HepG2 (cell line): ENCODE measurements around the gene SLC38A3. TPM values are rescaled to one million over a fixed set of nuclear protein-coding genes. Genes with fewer than 3 reads are reported as not detected.

Experiments used
- ATM ChIP-seq: fragments of 450-650 bp; IDR thresholded peaks from 2 replicates; pipeline ENCODE4 v1.7.1; 2017; ENCODE audit warnings: mild to moderate bottlenecking, borderline replicate concordance
- ATRX ChIP-seq: sonication (generic); formaldehyde crosslinking; IDR thresholded peaks from 2 replicates; pipeline ENCODE4 v1.4.0; 2020; ENCODE audit warnings: missing genetic modification reagents, borderline replicate concordance
- FOXO1 ChIP-seq: sonication (generic); formaldehyde crosslinking; IDR thresholded peaks from 2 replicates; pipeline ENCODE4 v1.4.0; 2020; ENCODE audit warnings: missing genetic modification reagents
- JUNB ChIP-seq: sonication (generic); formaldehyde crosslinking; IDR thresholded peaks from 2 replicates; pipeline ENCODE4 v1.8.0; 2022; ENCODE audit warnings: missing genetic modification reagents, mild to moderate bottlenecking, borderline replicate concordance
- KLF11 ChIP-seq: IDR thresholded peaks from 2 replicates; pipeline ENCODE4 v1.6.1; 2016; ENCODE audit warnings: missing compliant biosample characterization
- PLRG1 ChIP-seq: fragments of 450-650 bp; conservative IDR thresholded peaks from 2 replicates; pipeline ENCODE4 v1.6.1; 2016
- PPARG ChIP-seq: conservative IDR thresholded peaks from 2 replicates; pipeline ENCODE4 v1.6.1; 2016; ENCODE audit warnings: missing biosample characterization, missing genetic modification reagents
- SATB2 ChIP-seq: sonication (generic); formaldehyde crosslinking; IDR thresholded peaks from 2 replicates; pipeline ENCODE4 v1.5.0; 2020; ENCODE audit warnings: missing genetic modification reagents
- SOX5 ChIP-seq: IDR thresholded peaks from 2 replicates; pipeline ENCODE4 v1.6.1; 2016; ENCODE audit warnings: borderline replicate concordance
- TSC22D2 ChIP-seq: sonication (generic); formaldehyde crosslinking; IDR thresholded peaks from 2 replicates; pipeline ENCODE4 v1.5.1; 2020; ENCODE audit warnings: missing genetic modification reagents, mild to moderate bottlenecking, borderline replicate concordance
- ZNF205 ChIP-seq: IDR thresholded peaks from 2 replicates; pipeline ENCODE4 v1.6.1; 2018; ENCODE audit warnings: missing biosample characterization, missing genetic modification reagents
- ZNF747 ChIP-seq: sonication (generic); formaldehyde crosslinking; IDR thresholded peaks from 2 replicates; pipeline ENCODE4 v1.8.1; 2023; ENCODE audit warnings: missing genetic modification reagents, mild to moderate bottlenecking, borderline replicate concordance
- polyA plus RNA-seq, 8 experiments: library from polyadenylated mRNA; depleted of rRNA in 3 of 8; stranded (reverse) in 7 of 8; unstranded in 1 of 8; fragments of >200 nt; fragmentation: Illumina TruSeq in 4 of 8; extraction: Trizol in 4 of 8; gene quantifications; 2 replicates each; pipeline versions ENCODE4 v1.2.1 to v1.2.3, GENCODE V29; 2011 to 2016; ENCODE audit warnings: low read depth in 4 of 8, missing spikeins in 1 of 8, mixed read lengths in 1 of 8; ENCODE audit not compliant: insufficient read depth in 1 of 8
- total RNA-seq, 5 experiments: library from RNA; depleted of rRNA; stranded (reverse); fragments of >200 nt; fragmentation: Illumina TruSeq; extraction: Trizol; gene quantifications; 2 replicates each; pipeline ENCODE4 v1.2.3, GENCODE V29; 2016; ENCODE audit warnings: low read depth in 1 of 5
- TF ChIP-seq, protein P1 (sequence below): sonication (generic); formaldehyde crosslinking; IDR thresholded peaks from 2 replicates; pipeline ENCODE4 v1.4.0; 2020; ENCODE audit warnings: mild to moderate bottlenecking, missing genetic modification reagents
- TF ChIP-seq, protein P2 (sequence below): sonication (generic); formaldehyde crosslinking; IDR thresholded peaks from 2 replicates; pipeline ENCODE4 v1.5.1; 2020; ENCODE audit warnings: mild to moderate bottlenecking, missing genetic modification reagents, moderate library complexity
- TF ChIP-seq, protein P3 (sequence below): IDR thresholded peaks from 2 replicates; pipeline ENCODE4 v1.6.1; 2016; ENCODE audit warnings: low read depth, borderline replicate concordance
- TF ChIP-seq, protein P4 (sequence below): IDR thresholded peaks from 2 replicates; pipeline ENCODE4 v1.6.1; 2016; ENCODE audit warnings: mild to moderate bottlenecking, missing biosample characterization, missing genetic modification reagents

Gene SLC38A3
- total and polyA plus RNA-seq, 2 of the 13 experiments (the other 11 are each of a cell fraction or from before 2014, with no cell fraction given): 29.8 to 164 TPM

DNA sequence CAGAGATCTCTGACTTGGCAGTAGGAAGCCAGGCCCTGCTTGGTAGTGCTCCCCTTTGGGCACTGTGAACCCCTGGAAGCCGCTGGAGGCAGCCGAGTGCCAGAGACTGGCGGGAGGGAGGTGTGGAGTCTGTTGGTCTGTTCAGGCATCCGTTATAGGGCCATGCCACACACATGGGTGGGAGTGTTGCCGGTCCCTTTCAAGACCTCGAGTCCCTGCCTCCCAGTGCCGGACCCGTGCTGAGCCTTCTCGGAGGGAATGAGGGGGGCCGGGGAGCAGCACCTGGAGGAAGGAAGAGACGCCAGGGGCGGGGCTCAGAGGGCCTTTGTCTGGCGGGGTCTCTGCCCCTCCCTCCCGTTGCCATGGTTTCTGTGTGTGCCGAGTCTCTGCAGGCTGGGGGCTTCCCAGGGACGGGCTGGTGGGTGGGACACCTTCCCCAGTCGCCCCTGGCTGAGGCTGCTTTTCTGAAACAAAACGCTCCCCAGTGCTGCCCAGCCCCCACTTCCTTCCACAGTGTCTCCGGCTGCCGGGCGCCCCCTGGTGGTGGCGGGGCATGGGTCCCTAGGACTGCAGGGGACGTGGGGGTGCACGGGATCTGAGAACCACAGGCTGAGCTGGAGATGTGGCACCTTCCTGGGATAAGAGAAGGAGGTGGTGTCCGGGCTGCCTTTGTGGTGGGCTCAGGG, 40.9 kb downstream of the SLC38A3 start (continued):
- TF ChIP-seq, protein P1, sequence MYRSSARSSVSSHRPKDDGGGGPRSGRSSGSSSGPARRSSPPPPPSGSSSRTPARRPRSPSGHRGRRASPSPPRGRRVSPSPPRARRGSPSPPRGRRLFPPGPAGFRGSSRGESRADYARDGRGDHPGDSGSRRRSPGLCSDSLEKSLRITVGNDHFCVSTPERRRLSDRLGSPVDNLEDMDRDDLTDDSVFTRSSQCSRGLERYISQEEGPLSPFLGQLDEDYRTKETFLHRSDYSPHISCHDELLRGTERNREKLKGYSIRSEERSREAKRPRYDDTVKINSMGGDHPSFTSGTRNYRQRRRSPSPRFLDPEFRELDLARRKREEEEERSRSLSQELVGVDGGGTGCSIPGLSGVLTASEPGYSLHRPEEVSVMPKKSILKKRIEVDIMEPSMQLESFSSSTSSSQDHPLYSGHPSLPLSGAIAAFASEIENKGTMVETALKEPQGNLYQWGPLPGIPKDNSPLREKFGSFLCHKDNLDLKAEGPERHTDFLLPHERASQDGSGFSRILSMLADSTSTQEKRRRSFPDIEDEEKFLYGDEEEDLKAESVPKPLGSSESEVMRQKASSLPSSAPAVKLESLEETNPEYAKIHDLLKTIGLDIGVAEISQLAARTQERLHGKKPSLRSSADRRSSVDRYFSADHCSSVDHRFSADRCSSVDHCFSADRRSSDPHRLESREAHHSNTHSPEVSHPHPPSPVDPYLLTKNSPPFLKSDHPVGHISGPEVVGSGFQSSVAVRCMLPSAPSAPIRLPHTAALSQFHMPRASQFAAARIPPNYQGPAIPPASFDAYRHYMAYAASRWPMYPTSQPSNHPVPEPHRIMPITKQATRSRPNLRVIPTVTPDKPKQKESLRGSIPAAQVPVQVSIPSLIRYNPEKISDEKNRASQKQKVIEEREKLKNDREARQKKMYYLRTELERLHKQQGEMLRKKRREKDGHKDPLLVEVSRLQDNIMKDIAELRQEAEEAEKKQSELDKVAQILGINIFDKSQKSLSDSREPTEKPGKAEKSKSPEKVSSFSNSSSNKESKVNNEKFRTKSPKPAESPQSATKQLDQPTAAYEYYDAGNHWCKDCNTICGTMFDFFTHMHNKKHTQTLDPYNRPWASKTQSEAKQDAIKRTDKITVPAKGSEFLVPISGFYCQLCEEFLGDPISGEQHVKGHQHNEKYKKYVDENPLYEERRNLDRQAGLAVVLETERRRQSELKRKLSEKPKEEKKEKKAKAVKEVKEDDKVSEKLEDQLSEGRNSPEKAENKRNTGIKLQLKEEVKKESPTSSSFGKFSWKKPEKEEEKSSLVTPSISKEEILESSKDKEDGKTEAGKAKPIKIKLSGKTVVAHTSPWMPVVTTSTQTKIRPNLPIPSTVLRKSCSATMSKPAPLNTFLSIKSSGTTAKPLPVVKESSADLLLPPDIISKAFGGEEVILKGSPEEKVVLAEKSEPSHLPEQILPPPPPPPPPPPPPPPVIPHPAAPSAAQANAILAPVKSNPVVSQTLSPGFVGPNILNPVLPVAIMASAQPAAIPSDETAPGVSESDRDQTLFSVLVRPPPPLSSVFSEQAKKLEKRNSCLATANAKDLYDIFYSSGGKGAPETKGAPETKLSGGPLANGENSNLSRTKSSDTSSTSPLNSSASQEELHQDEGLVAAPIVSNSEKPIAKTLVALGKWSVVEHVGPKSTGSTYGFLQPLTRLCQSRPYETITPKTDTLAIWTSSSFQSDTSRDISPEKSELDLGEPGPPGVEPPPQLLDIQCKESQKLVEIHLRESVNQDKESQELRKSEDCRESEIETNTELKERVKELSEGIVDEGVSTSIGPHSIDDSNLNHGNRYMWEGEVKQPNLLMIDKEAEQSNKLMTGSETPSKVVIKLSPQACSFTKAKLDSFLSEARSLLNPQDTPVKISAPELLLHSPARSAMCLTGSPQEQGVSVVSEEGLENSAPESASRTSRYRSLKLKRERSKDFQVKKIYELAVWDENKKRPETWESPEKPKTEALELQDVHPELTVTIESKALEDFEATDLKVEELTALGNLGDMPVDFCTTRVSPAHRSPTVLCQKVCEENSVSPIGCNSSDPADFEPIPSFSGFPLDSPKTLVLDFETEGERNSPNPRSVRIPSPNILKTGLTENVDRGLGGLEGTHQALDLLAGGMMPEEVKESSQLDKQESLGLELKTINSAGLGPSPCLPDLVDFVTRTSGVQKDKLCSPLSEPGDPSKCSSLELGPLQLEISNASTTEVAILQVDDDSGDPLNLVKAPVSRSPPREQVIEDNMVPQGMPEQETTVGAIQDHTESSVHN: no peak
- TF ChIP-seq JUNB (no peak), FOXO1 (CRISPR knock-in tag) (no peak), KLF11 (CRISPR knock-in tag) (no peak), ZNF205 (peak; percentile 57; the same call in 1 of the 2 replicates), SATB2 (CRISPR knock-in tag) (no peak), ATRX (CRISPR knock-in tag) (no peak), ZNF747 (CRISPR knock-in tag) (0 out of 2 replicates have a peak, but pooled peaks have one; percentile 33), PLRG1 (no peak), SOX5 (CRISPR knock-in tag) (peak; percentile 40; the same call in 1 of the 2 replicates), PPARG (no peak), TSC22D2 (CRISPR knock-in tag) (no peak), ATM (no peak)
- TF ChIP-seq, protein P2, sequence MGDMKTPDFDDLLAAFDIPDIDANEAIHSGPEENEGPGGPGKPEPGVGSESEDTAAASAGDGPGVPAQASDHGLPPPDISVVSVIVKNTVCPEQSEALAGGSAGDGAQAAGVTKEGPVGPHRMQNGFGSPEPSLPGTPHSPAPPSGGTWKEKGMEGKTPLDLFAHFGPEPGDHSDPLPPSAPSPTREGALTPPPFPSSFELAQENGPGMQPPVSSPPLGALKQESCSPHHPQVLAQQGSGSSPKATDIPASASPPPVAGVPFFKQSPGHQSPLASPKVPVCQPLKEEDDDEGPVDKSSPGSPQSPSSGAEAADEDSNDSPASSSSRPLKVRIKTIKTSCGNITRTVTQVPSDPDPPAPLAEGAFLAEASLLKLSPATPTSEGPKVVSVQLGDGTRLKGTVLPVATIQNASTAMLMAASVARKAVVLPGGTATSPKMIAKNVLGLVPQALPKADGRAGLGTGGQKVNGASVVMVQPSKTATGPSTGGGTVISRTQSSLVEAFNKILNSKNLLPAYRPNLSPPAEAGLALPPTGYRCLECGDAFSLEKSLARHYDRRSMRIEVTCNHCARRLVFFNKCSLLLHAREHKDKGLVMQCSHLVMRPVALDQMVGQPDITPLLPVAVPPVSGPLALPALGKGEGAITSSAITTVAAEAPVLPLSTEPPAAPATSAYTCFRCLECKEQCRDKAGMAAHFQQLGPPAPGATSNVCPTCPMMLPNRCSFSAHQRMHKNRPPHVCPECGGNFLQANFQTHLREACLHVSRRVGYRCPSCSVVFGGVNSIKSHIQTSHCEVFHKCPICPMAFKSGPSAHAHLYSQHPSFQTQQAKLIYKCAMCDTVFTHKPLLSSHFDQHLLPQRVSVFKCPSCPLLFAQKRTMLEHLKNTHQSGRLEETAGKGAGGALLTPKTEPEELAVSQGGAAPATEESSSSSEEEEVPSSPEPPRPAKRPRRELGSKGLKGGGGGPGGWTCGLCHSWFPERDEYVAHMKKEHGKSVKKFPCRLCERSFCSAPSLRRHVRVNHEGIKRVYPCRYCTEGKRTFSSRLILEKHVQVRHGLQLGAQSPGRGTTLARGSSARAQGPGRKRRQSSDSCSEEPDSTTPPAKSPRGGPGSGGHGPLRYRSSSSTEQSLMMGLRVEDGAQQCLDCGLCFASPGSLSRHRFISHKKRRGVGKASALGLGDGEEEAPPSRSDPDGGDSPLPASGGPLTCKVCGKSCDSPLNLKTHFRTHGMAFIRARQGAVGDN (CRISPR knock-in tag): peak; percentile 81
- TF ChIP-seq, protein P3, sequence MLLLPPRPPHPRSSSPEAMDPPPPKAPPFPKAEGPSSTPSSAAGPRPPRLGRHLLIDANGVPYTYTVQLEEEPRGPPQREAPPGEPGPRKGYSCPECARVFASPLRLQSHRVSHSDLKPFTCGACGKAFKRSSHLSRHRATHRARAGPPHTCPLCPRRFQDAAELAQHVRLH (CRISPR knock-in tag): peak; percentile 80; the same call in 1 of the 2 replicates
- TF ChIP-seq, protein P4, sequence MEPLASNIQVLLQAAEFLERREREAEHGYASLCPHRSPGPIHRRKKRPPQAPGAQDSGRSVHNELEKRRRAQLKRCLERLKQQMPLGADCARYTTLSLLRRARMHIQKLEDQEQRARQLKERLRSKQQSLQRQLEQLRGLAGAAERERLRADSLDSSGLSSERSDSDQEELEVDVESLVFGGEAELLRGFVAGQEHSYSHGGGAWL (CRISPR knock-in tag): no peak
